GF-D8 (cell line): ENCODE measurements around the gene CMTM7.
A peak's percentile ranks its signal among the peaks of the same experiment; 100 is the strongest.
"Not testable (repeated sequence)": the region's sequence is repeated elsewhere in the genome, so short reads cannot be mapped to it uniquely, and the experiment has no call there.

Source experiments
- DNase-seq: peaks from one replicate; lab custom pipeline; 2025; lab: John Stamatoyannopoulos, UW

Gene CMTM7

GRCh38 chr3:32381922-32382321, 9.7 kb upstream of the CMTM7 start:
- no peak for DNase-seq

GRCh38 chr3:32383136-32383711, 8.4 kb upstream of the CMTM7 start:
- peak; percentile 92 for DNase-seq

- peak; percentile 74 for DNase-seq
Observed at GRCh38 chr3:32384938-32385337, 6.7 kb upstream of the CMTM7 start.

GRCh38 chr3:32387512-32387911, 4.1 kb upstream of the CMTM7 start:
- no peak for DNase-seq

- DNase-seq, result not testable (repeated sequence)
Observed at GRCh38 chr3:32389577-32389976, 2.1 kb upstream of the CMTM7 start.

GRCh38 chr3:32392536-32393302, 1.1 kb downstream of the CMTM7 start:
- no peak for DNase-seq

- DNase-seq, result no peak
Observed at GRCh38 chr3:32395496-32395895, 3.8 kb downstream of the CMTM7 start.

- DNase-seq, result no peak
Observed at GRCh38 chr3:32397941-32398340, 6.3 kb downstream of the CMTM7 start.

GRCh38 chr3:32398531-32398930, 6.9 kb downstream of the CMTM7 start:
- peak; percentile 61 for DNase-seq

GRCh38 chr3:32399030-32399620, 7.5 kb downstream of the CMTM7 start:
- peak; percentile 57 for DNase-seq

- DNase-seq, result no peak
Observed at GRCh38 chr3:32401126-32401525, 9.5 kb downstream of the CMTM7 start.

GRCh38 chr3:32401556-32402081, 10.0 kb downstream of the CMTM7 start:
- peak; percentile 81 for DNase-seq

GRCh38 chr3:32403663-32404062, 12.0 kb downstream of the CMTM7 start:
- no peak for DNase-seq

GRCh38 chr3:32404714-32405113, 13.1 kb downstream of the CMTM7 start:
- DNase-seq, result no peak

- no peak for DNase-seq
Observed at GRCh38 chr3:32405155-32405554, 13.5 kb downstream of the CMTM7 start.

GRCh38 chr3:32405711-32406323, 14.2 kb downstream of the CMTM7 start:
- DNase-seq, result no peak

- DNase-seq, result peak; percentile 91
Observed at GRCh38 chr3:32406486-32407408, 15.1 kb downstream of the CMTM7 start.

GRCh38 chr3:32410367-32411246, 19.0 kb downstream of the CMTM7 start:
- no peak for DNase-seq

GRCh38 chr3:32411442-32411841, 19.8 kb downstream of the CMTM7 start:
- DNase-seq, result no peak

GRCh38 chr3:32412887-32413286, 21.2 kb downstream of the CMTM7 start:
- no peak for DNase-seq
